ENCODE results near the gene NBEA.

GRCh38 chr13:35389535-35389934, 447.5 kb downstream of the NBEA start:
- TF ChIP-seq CTCF (IDR thresholded peaks at IDR 0.05) (no peak), POLR2AphosphoS5 (IDR thresholded peaks at IDR 0.05) (no peak), POLR2A (IDR thresholded peaks at IDR 0.05) (no peak)

Data from sigmoid colon (tissue), 4 donors.